Measurements from ENCODE around the gene LRRC7. TPM values are rescaled to one million over a fixed set of nuclear protein-coding genes. Genes with fewer than 3 reads are reported as not detected.

Gene LRRC7
- total RNA-seq, 1 experiment from 2014 or later: not detected

GRCh38 chr1:69649383-69649990 lies 81.8 kb downstream of the LRRC7 start:
- H4K20me1 ChIP-seq (ENCODE audit: insufficient read depth, low read depth, low read length): no peaks in the 10 kb centered on the region
- no peaks in the 10 kb centered on the region for H3K4me1 ChIP-seq (ENCODE audit: low read length)
- no peaks in the 10 kb centered on the region for H3K27me3 ChIP-seq (ENCODE audit: low read length)
- H3K4me2 ChIP-seq (ENCODE audit: low read depth, low read length, poor library complexity, severe bottlenecking): no peak overlapping the region
- H3K9me3 ChIP-seq (ENCODE audit: low read length): no peaks in the 10 kb centered on the region; the same call in 1 of the 2 replicates
- H3K4me3 ChIP-seq (ENCODE audit: low read length): no peak overlapping the region
- no peak overlapping the region for H3K27ac ChIP-seq (ENCODE audit: low read length)
- no peaks in the 10 kb centered on the region for H3K9me2 ChIP-seq (replicated peaks; ENCODE audit: insufficient read depth, low read length)
- DNase-seq: no peak
- H3K9ac ChIP-seq (ENCODE audit: low read length): no peak overlapping the region
- H3K79me2 ChIP-seq (ENCODE audit: low read length): no peaks in the 10 kb centered on the region
- no peaks in the 10 kb centered on the region for H3K36me3 ChIP-seq (ENCODE audit: insufficient read depth, low read length)
- H2AFZ ChIP-seq (ENCODE audit: low read length): no peak overlapping the region

GRCh38 chr1:69650779-69651178 lies 83.1 kb downstream of the LRRC7 start:
- Histone ChIP-seq H3K36me3 (ENCODE audit: insufficient read depth, low read length) (no peaks in the 10 kb centered on the region), H3K9me3 (ENCODE audit: low read length) (no peaks in the 10 kb centered on the region; the same call in 1 of the 2 replicates), H3K4me2 (ENCODE audit: low read depth, low read length, poor library complexity, severe bottlenecking) (no peak overlapping the region), H3K4me3 (ENCODE audit: low read length) (no peak overlapping the region), H3K79me2 (ENCODE audit: low read length) (no peaks in the 10 kb centered on the region), H4K20me1 (ENCODE audit: insufficient read depth, low read depth, low read length) (no peaks in the 10 kb centered on the region), H3K9me2 (replicated peaks; ENCODE audit: insufficient read depth, low read length) (no peaks in the 10 kb centered on the region), H2AFZ (ENCODE audit: low read length) (no peak overlapping the region), H3K27ac (ENCODE audit: low read length) (no peak overlapping the region), H3K4me1 (ENCODE audit: low read length) (no peaks in the 10 kb centered on the region), H3K9ac (ENCODE audit: low read length) (no peak overlapping the region), H3K27me3 (ENCODE audit: low read length) (no peaks in the 10 kb centered on the region)
- DNase-seq: no peak

- Histone ChIP-seq H3K9me2 (replicated peaks; ENCODE audit: insufficient read depth, low read length) (no peaks in the 10 kb centered on the region), H2AFZ (ENCODE audit: low read length) (no peak overlapping the region), H3K4me3 (ENCODE audit: low read length) (no peak overlapping the region), H3K4me1 (ENCODE audit: low read length) (no peaks in the 10 kb centered on the region), H3K4me2 (ENCODE audit: low read depth, low read length, poor library complexity, severe bottlenecking) (no peak overlapping the region), H3K27me3 (ENCODE audit: low read length) (no peaks in the 10 kb centered on the region), H3K9me3 (ENCODE audit: low read length) (no peaks in the 10 kb centered on the region; the same call in 1 of the 2 replicates), H4K20me1 (ENCODE audit: insufficient read depth, low read depth, low read length) (no peaks in the 10 kb centered on the region), H3K27ac (ENCODE audit: low read length) (no peak overlapping the region), H3K36me3 (ENCODE audit: insufficient read depth, low read length) (no peaks in the 10 kb centered on the region), H3K9ac (ENCODE audit: low read length) (no peak overlapping the region), H3K79me2 (ENCODE audit: low read length) (no peaks in the 10 kb centered on the region)
- DNase-seq: no peak
These were observed 83.9 kb downstream of the LRRC7 start for GRCh38 chr1:69651656-69652055.

GRCh38 chr1:69657971-69658370 lies 90.2 kb downstream of the LRRC7 start:
- Histone ChIP-seq H3K27me3 (ENCODE audit: low read length) (no peaks in the 10 kb centered on the region), H3K9ac (ENCODE audit: low read length) (no peak overlapping the region), H3K4me3 (ENCODE audit: low read length) (no peak overlapping the region), H3K79me2 (ENCODE audit: low read length) (no peaks in the 10 kb centered on the region), H3K9me2 (replicated peaks; ENCODE audit: insufficient read depth, low read length) (no peaks in the 10 kb centered on the region), H3K36me3 (ENCODE audit: insufficient read depth, low read length) (no peaks in the 10 kb centered on the region), H2AFZ (ENCODE audit: low read length) (no peak overlapping the region), H3K9me3 (ENCODE audit: low read length) (no peaks in the 10 kb centered on the region; the same call in 1 of the 2 replicates), H3K4me1 (ENCODE audit: low read length) (no peaks in the 10 kb centered on the region), H4K20me1 (ENCODE audit: insufficient read depth, low read depth, low read length) (no peaks in the 10 kb centered on the region), H3K27ac (ENCODE audit: low read length) (no peak overlapping the region), H3K4me2 (ENCODE audit: low read depth, low read length, poor library complexity, severe bottlenecking) (no peak overlapping the region)
- DNase-seq: no peak

GRCh38 chr1:69661686-69662085 lies 94.0 kb downstream of the LRRC7 start:
- no peaks in the 10 kb centered on the region for H4K20me1 ChIP-seq (ENCODE audit: insufficient read depth, low read depth, low read length)
- H3K27me3 ChIP-seq (ENCODE audit: low read length): no peaks in the 10 kb centered on the region
- no peak for DNase-seq
- H3K4me1 ChIP-seq (ENCODE audit: low read length): no peaks in the 10 kb centered on the region
- H3K79me2 ChIP-seq (ENCODE audit: low read length): no peaks in the 10 kb centered on the region
- H3K9me2 ChIP-seq (replicated peaks; ENCODE audit: insufficient read depth, low read length): no peaks in the 10 kb centered on the region
- no peak overlapping the region for H3K27ac ChIP-seq (ENCODE audit: low read length)
- H3K36me3 ChIP-seq (ENCODE audit: insufficient read depth, low read length): no peaks in the 10 kb centered on the region
- no peak overlapping the region for H3K4me2 ChIP-seq (ENCODE audit: low read depth, low read length, poor library complexity, severe bottlenecking)
- H3K9ac ChIP-seq (ENCODE audit: low read length): no peak overlapping the region
- no peak overlapping the region for H3K4me3 ChIP-seq (ENCODE audit: low read length)
- no peak overlapping the region for H2AFZ ChIP-seq (ENCODE audit: low read length)
- no peaks in the 10 kb centered on the region for H3K9me3 ChIP-seq (ENCODE audit: low read length)

- no peaks in the 10 kb centered on the region for H3K36me3 ChIP-seq (ENCODE audit: insufficient read depth, low read length)
- no peaks in the 10 kb centered on the region for H3K4me1 ChIP-seq (ENCODE audit: low read length)
- H3K9me3 ChIP-seq (ENCODE audit: low read length): no peaks in the 10 kb centered on the region
- H3K27me3 ChIP-seq (ENCODE audit: low read length): no peaks in the 10 kb centered on the region
- H4K20me1 ChIP-seq (ENCODE audit: insufficient read depth, low read depth, low read length): no peaks in the 10 kb centered on the region
- H3K9ac ChIP-seq (ENCODE audit: low read length): no peak overlapping the region
- H3K27ac ChIP-seq (ENCODE audit: low read length): no peak overlapping the region
- no peak overlapping the region for H3K4me2 ChIP-seq (ENCODE audit: low read depth, low read length, poor library complexity, severe bottlenecking)
- no peak for DNase-seq
- H3K79me2 ChIP-seq (ENCODE audit: low read length): no peaks in the 10 kb centered on the region
- no peaks in the 10 kb centered on the region for H3K9me2 ChIP-seq (replicated peaks; ENCODE audit: insufficient read depth, low read length)
- H3K4me3 ChIP-seq (ENCODE audit: low read length): no peak overlapping the region
- no peak overlapping the region for H2AFZ ChIP-seq (ENCODE audit: low read length)
These were observed 94.6 kb downstream of the LRRC7 start for GRCh38 chr1:69662321-69662720.

GRCh38 chr1:69671363-69672010 lies 103.8 kb downstream of the LRRC7 start:
- Histone ChIP-seq H3K4me3 (ENCODE audit: low read length) (no peak overlapping the region), H3K36me3 (ENCODE audit: insufficient read depth, low read length) (no peaks in the 10 kb centered on the region), H3K27me3 (ENCODE audit: low read length) (no peaks in the 10 kb centered on the region), H3K27ac (ENCODE audit: low read length) (no peak overlapping the region), H4K20me1 (ENCODE audit: insufficient read depth, low read depth, low read length) (no peaks in the 10 kb centered on the region), H3K9ac (ENCODE audit: low read length) (no peak overlapping the region), H2AFZ (ENCODE audit: low read length) (no peak overlapping the region), H3K9me3 (ENCODE audit: low read length) (no peaks in the 10 kb centered on the region), H3K4me1 (ENCODE audit: low read length) (no peaks in the 10 kb centered on the region), H3K9me2 (replicated peaks; ENCODE audit: insufficient read depth, low read length) (no peaks in the 10 kb centered on the region), H3K79me2 (ENCODE audit: low read length) (no peaks in the 10 kb centered on the region), H3K4me2 (ENCODE audit: low read depth, low read length, poor library complexity, severe bottlenecking) (no peak overlapping the region)
- DNase-seq: no peak

GRCh38 chr1:69673321-69673720 lies 105.6 kb downstream of the LRRC7 start:
- Histone ChIP-seq H3K27ac (ENCODE audit: low read length) (no peak overlapping the region), H3K36me3 (ENCODE audit: insufficient read depth, low read length) (no peaks in the 10 kb centered on the region), H2AFZ (ENCODE audit: low read length) (no peak overlapping the region), H3K9me3 (ENCODE audit: low read length) (no peaks in the 10 kb centered on the region), H3K9ac (ENCODE audit: low read length) (no peak overlapping the region), H3K9me2 (replicated peaks; ENCODE audit: insufficient read depth, low read length) (no peaks in the 10 kb centered on the region), H3K79me2 (ENCODE audit: low read length) (no peaks in the 10 kb centered on the region), H3K4me2 (ENCODE audit: low read depth, low read length, poor library complexity, severe bottlenecking) (no peak overlapping the region), H3K4me1 (ENCODE audit: low read length) (no peaks in the 10 kb centered on the region), H3K4me3 (ENCODE audit: low read length) (no peak overlapping the region), H3K27me3 (ENCODE audit: low read length) (no peaks in the 10 kb centered on the region), H4K20me1 (ENCODE audit: insufficient read depth, low read depth, low read length) (no peaks in the 10 kb centered on the region)
- DNase-seq: no peak

All from Karpas-422 (cell line).